GM04503 (cell line): ENCODE results near the gene GREB1L.
"Not testable (repeated sequence)": the region's sequence is repeated elsewhere in the genome, so short reads cannot be mapped to it uniquely, and the experiment has no call there.

ENCODE experiments used
- DNase-seq: peaks from one replicate; pipeline ENCODE4 v3.0.0-alpha.2; 2012; ENCODE audit warnings: low read depth

The GREB1L gene

DNA sequence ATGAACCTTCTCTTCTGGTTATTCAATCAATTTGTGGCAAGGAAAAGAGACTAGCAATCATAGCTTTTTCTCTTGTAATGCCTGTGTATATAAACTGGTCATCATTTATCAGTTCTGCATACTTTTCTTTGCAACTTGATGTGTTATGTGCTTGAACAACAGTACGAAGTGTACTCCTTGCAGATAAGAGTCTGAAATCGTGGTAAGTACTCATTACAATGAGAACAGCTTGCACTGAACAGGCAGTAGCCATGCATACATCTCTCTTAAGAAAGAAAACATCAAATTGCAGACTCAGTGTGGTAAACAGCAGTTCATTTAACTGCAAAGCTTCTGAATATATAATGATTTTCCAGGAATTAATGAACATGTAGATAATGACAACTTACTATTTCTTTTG lies 64.3 kb downstream of the GREB1L start:
- no peak for DNase-seq

DNA sequence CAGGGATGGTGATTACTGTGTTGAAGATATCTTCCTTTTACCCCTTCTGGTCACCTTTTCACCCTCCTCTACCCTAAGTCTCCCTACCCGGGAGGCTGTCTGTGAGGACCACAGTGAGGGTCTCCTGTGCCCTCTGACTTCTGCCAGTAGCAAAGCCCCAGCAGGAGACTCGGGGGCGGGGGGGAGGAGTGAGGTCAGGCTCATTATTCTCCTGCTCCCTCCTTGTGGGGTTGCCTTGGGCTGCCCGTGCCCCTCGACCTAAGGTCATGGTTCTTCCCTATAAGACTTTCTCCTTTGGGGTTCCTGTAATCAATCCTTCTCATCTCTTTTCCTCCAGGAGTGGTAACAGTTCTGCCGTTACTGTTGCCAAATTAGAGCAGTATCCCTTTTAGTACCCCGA lies 65.5 kb downstream of the GREB1L start:
- no peak for DNase-seq

DNA sequence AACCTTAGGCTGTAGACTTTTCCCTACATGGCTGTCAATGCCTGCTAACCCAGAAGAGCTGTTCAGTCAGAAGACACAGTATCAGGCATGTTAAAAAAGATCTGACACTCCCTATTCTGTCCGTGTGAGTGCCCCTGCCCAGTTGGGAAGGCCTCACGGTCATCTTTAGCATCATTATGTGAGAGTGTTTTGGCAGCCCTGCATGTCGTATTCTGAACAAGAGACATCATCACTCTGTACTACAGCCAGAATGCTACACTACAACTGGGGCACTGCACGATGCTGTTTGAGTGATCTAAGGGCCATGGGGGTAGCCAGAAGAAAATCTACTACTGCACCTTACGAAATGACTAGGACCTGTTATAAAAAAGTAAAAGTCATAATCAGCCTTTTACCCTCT lies 67.2 kb downstream of the GREB1L start:
- no peak for DNase-seq

- not testable (repeated sequence) for DNase-seq
Measured at GRCh38 chr18:21311980-21312379, 69.9 kb downstream of the GREB1L start.

GRCh38 chr18:21313576-21313975 lies 71.5 kb downstream of the GREB1L start:
- DNase-seq, result peak; percentile 32

- DNase-seq, result no peak
Measured at GRCh38 chr18:21314724-21315123, 72.7 kb downstream of the GREB1L start.

DNA sequence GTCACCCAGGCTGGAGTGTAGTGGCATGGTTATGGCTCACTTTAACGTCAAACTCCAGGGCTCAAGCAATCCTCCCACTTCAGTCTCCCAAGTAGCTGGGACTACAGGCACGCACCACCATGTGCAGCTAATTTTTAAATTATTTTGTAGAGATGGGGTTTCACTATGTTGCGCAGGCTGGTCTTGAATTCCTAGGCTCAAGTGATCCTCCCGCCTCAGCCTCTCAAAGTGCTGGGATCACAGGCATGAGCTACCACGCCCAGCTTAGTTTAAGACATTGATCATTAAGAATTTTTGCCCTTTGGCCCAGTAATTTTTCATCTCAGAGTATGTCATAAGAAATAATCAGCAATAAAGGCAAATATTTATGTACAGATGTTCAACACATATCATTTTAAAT lies 73.1 kb downstream of the GREB1L start:
- not testable (repeated sequence) for DNase-seq

- DNase-seq, result no peak
Measured at GRCh38 chr18:21315741-21316197, 73.7 kb downstream of the GREB1L start.

DNA sequence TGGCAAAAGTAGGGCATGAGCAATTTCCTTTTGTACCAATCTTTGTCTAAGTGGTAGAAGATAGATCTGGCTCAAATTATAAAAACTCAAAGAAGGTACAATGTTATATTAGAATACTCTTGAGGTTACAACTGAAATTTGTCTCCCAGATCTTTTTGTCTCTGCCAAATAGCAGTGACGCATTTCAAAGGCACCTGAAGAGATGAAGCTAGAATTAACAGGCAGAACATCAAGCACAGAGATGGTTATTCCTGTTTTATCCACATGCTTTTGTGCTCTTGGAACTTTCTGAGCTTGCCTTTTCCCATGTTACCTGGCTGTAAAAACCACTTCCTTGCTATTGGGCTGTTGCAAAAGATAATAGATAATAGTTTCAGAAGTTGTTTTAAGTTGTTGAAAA lies 74.3 kb downstream of the GREB1L start:
- DNase-seq, result no peak

DNA sequence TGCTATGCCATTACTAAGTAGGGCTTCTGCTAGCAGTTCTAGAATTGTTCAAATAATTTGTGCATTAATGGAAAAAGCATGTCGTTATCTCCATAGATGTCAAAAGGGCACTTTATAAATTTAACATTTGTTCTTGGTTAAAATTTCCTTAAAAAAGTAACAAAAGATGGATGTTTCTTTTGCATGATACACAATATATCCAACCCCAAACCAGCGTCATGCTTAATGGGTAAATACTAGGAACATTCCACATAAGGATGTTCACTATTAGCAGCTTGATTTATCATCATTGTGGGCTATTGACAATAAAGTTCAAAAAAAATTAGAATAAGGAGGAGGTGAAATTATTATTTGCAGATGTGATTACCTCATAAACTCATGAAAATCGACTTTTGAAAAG lies 79.7 kb downstream of the GREB1L start:
- DNase-seq, result no peak

DNA sequence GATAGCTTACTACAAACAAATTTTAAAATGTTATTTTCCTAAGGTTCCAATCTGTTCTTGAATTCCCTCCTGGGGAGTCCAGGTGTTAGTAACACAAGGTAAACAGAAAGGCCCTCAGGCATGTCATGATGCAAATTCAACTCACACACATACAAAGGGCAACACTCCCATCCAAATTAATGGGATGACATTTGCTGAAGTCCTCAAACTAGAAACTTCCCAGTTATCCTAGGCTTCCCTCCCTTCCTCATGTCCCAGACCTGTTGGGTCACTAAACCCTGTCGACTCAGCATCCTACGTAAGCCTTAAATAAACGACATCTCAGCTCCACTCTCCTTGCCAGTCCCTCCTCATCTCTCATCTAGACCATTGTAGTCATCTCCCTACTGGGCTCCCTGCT lies 85.1 kb downstream of the GREB1L start:
- DNase-seq, result no peak

GRCh38 chr18:21330122-21330701 lies 88.2 kb downstream of the GREB1L start:
- peak; percentile 73 for DNase-seq

DNA sequence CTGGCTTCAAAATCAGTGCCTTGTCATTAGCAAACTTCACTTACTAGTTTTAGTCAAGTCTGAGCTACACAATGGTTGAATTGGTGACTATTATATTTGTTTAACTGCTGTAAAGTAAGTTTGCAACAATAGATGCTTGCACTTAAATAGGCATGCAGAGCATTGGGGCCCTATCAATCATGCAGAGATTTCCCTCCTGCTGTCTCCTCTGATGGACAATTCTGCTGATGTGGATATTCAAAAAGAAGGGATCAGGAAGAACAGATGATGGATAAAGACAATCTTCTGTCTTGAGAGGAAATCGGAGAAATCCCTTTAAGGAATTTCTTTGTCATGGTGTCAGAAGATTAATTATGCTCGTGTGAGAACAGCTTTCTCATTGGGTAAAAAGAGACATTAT lies 89.0 kb downstream of the GREB1L start:
- DNase-seq, result no peak

- no peak for DNase-seq
Measured at GRCh38 chr18:21335927-21336488, 94.0 kb downstream of the GREB1L start.

DNA sequence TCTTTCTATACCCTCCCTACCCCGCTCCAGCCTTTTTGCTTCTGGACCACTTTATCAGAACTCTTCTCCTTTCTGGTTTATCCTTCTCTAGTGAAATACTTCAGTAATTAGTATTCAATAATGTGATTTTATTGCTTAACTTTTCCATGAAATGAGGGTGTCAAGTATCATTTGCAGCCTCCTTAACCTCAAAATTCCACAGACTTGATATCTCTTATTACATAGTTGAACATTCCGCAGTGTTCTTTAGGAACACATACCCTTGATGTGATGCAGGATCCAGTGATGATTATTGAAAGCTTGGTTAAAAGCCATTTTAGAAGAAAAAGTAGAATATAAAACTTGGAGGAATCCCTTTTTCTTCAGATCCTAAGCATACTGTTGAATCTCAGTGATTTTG lies 94.8 kb downstream of the GREB1L start:
- DNase-seq, result no peak

- no peak for DNase-seq
Measured at GRCh38 chr18:21341141-21341540, 99.1 kb downstream of the GREB1L start.

- DNase-seq, result no peak
Measured at GRCh38 chr18:21342372-21342771, 100.3 kb downstream of the GREB1L start.

- no peak for DNase-seq
Measured at GRCh38 chr18:21344860-21345259, 102.8 kb downstream of the GREB1L start.

- DNase-seq, result no peak
Measured at GRCh38 chr18:21345840-21346239, 103.8 kb downstream of the GREB1L start.

DNA sequence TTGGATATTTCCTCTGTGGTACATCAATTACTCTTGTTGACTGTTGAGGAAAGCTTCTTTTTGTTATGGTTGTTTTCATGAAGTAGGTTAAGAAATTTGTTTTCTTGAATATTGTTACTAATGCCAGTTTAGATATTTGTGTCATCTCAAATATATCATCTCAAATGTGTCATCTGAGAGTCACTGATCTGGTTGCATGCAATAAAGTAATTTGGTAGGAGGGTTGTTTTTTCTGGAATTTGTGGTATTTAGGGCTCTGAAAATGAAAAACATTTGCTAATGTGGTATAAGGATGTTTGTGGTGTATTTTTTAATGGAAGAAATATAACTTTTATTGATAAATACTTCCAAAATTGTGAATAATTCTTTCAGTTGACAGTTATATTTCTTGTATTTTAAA lies 117.7 kb downstream of the GREB1L start:
- peak; percentile 71 for DNase-seq

- DNase-seq, result no peak
Measured at GRCh38 chr18:21361307-21361880, 119.4 kb downstream of the GREB1L start.

DNA sequence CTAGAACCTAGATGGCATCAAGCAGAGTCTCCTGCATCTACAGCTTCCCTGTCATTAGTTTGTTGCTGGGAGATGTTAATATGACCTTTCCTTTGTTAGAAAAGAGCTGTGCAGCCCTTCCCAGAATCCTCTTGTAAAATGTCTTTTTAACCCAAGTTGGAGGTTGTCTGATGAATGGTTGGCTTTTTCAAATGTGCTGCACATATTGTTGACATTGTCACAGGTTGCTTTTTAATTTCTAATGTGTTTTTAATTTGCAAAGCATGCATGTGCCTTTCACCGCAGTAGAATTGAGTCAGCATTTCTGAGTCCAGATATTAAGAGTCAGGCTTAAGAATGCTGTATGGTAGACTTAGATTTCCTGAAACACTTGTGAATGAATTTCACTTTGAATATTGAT lies 120.8 kb downstream of the GREB1L start:
- no peak for DNase-seq

DNA sequence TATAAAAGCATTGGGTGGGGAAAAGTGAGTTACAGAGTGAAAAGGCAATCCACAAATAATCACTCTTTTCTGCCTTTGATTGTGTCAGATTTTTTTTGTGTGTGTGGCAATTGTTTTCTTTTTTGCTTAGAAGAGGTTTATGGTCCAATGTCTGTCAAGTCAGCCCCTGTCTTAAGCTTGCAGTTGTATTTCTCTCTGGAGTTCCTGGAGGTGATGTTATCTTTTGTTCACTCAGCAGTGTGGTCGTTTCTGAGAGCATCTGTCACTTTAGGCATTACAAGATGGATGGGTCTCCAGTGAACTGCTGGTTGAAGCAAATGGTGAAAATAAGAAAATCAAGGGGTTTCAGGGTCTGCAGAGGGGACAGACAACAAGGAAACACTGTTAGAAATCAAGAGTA lies 121.3 kb downstream of the GREB1L start:
- no peak for DNase-seq

- DNase-seq, result no peak
Measured at GRCh38 chr18:21364471-21364870, 122.4 kb downstream of the GREB1L start.
